Natural killer cell (primary cell): ENCODE measurements around the gene MZB1. TPM values are rescaled to one million over a fixed set of nuclear protein-coding genes. Genes with fewer than 3 reads are reported as not detected.

ENCODE experiments used
- ATAC-seq, 3 donors: fragments of 150-1000 bp in 2 of 3; fragments of 200-7000 bp in 1 of 3; cut with Tn5 transposase; 1 replicate in 1 of 3; 2 replicates in 2 of 3; pipeline ENCODE4 v1.10.0; 2021; ENCODE audit warnings: mild to moderate bottlenecking in 2 of 3, moderate library complexity in 2 of 3
- DNase-seq, 2 donors: peaks; one replicate each; pipeline versions ENCODE4 v3.0.0 to v3.0.0-alpha.2; 2013 to 2021; ENCODE audit warnings: mixed read lengths in 1 of 2
- H3K27ac ChIP-seq: one replicate; pipeline ENCODE4 v1.5.1; 2013; ENCODE audit warnings: mild to moderate bottlenecking, low read length
- H3K27me3 ChIP-seq: one replicate; pipeline ENCODE4 v1.6.1; 2013; ENCODE audit warnings: low read length; ENCODE audit not compliant: control insufficient read depth, insufficient read depth
- H3K36me3 ChIP-seq: one replicate; pipeline ENCODE4 v1.6.1; 2013; ENCODE audit warnings: low read length; ENCODE audit not compliant: control insufficient read depth, insufficient read depth
- H3K4me1 ChIP-seq: one replicate; pipeline ENCODE4 v1.6.1; 2013; ENCODE audit warnings: low read length; ENCODE audit not compliant: control insufficient read depth, insufficient read depth
- H3K4me3 ChIP-seq: one replicate; pipeline ENCODE4 v1.5.1; 2013; ENCODE audit warnings: low read length
- H3K9me3 ChIP-seq: one replicate; pipeline ENCODE4 v1.6.1; 2013; ENCODE audit warnings: low read length; ENCODE audit not compliant: control insufficient read depth, insufficient read depth
- H3K27ac Mint-ChIP-seq, 2 donors: one replicate each; pipeline ENCODE4 v1.8.0; 2022; ENCODE audit warnings: mild to moderate bottlenecking in 2 of 2, mixed read lengths in 2 of 2, moderate library complexity in 1 of 2
- H3K27me3 Mint-ChIP-seq, 2 donors: one replicate each; pipeline ENCODE4 v1.8.0; 2022; ENCODE audit warnings: low read depth in 2 of 2, mixed read lengths in 2 of 2
- H3K36me3 Mint-ChIP-seq: one replicate; pipeline ENCODE4 v1.8.0; 2022; ENCODE audit warnings: mixed read lengths
- H3K4me1 Mint-ChIP-seq, 2 donors: one replicate each; pipeline ENCODE4 v1.8.0; 2022; ENCODE audit warnings: mixed read lengths in 2 of 2
- H3K4me3 Mint-ChIP-seq: one replicate; pipeline ENCODE4 v1.8.0; 2022; ENCODE audit warnings: mild to moderate bottlenecking, moderate library complexity, mixed read lengths
- H3K9me3 Mint-ChIP-seq, 2 donors: one replicate each; pipeline ENCODE4 v1.8.0; 2022; ENCODE audit warnings: mixed read lengths in 2 of 2
- whole genome bisulfite sequencing: methylation state at CpG from one replicate; pipeline ENCODE4 v1.1.7; 2013; ENCODE audit warnings: missing lambda C conversion rate; ENCODE audit not compliant: insufficient coverage; 5-methylcytosine and 5-hydroxymethylcytosine counted together
- intact Hi-C: fragments of 100-400 bp; cut with micrococcal nuclease; formaldehyde crosslinking; loops from one replicate; pipeline ENCODE4 v1.14.2; 2022
- total RNA-seq, 4 donors: library from RNA; stranded (reverse); fragments of 120-200 nt in 1 of 4; gene quantifications; one replicate each; pipeline versions ENCODE4 v1.2.3 to v1.2.4, GENCODE V29; 2013 to 2022
- TF ChIP-seq, protein P1 (sequence below): fragments of 200-600 bp; IDR thresholded peaks from one replicate; pipeline ENCODE4 v1.8.0; 2022; ENCODE audit warnings: antibody characterized with exemption

MZB1 gene
- total RNA-seq, 3 donors from 2014 or later (not counting 1 experiment from before 2014, with no cell fraction given), result 2.0 to 60.0 (median 2.8) TPM

DNA sequence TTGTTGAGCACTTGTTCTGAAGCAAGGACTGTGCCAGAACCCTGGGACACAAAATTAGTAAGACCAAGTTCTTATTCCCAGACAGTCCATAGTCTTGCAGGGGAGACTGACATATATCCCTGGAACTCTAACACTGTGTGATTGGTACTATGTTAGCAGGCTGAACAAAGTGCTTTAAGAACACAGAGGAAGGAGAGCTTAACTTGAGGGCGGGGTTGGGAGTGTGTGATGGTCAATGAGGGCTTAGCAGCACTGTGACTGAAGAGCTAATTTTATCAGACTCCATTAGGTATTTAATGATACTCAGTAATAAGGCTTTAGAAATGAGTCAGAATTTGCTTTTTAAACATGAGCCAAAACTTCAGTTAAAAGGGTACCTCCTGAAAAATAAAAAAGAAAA lies 29.1 kb upstream of the MZB1 start:
- no peak for ATAC-seq
- WGBS, result 90% methylated on average over 1 of the region's 1 CpG
- H3K27ac Mint-ChIP-seq, result no peak overlapping the region

DNA sequence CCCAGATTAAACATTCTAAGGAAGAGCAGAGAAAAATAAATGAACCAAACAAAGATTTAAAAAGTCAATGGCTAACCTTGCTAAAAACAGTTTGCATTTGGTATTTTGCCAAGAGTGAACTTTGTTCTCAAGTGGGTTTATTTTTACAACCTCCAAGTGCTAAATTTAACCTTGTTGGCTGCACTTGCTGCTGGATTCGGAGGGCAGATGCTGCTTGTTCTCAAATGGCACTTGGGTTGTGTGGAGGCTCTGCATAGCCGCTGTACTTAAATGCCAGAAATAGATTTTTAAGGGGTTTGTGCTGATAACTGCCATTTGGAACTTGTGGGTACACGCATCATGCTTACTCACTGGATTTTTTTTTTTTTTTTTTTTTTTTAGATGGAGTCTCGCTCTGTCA lies 27.5 kb upstream of the MZB1 start:
- TF ChIP-seq, protein P1, sequence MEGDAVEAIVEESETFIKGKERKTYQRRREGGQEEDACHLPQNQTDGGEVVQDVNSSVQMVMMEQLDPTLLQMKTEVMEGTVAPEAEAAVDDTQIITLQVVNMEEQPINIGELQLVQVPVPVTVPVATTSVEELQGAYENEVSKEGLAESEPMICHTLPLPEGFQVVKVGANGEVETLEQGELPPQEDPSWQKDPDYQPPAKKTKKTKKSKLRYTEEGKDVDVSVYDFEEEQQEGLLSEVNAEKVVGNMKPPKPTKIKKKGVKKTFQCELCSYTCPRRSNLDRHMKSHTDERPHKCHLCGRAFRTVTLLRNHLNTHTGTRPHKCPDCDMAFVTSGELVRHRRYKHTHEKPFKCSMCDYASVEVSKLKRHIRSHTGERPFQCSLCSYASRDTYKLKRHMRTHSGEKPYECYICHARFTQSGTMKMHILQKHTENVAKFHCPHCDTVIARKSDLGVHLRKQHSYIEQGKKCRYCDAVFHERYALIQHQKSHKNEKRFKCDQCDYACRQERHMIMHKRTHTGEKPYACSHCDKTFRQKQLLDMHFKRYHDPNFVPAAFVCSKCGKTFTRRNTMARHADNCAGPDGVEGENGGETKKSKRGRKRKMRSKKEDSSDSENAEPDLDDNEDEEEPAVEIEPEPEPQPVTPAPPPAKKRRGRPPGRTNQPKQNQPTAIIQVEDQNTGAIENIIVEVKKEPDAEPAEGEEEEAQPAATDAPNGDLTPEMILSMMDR, result no peak
- DNase-seq (no peak), ATAC-seq (no peak)
- Mint-ChIP-seq H3K36me3 (no peaks in the 10 kb centered on the region), H3K9me3 (no peaks in the 10 kb centered on the region), H3K27ac (no peak overlapping the region), H3K27me3 (no peaks in the 10 kb centered on the region), H3K4me3 (no peak overlapping the region), H3K4me1 (peaks cover 2 to 3% of the 10 kb centered on the region in 2 donors)
- H3K27ac ChIP-seq, result no peak overlapping the region
- no peaks in the 10 kb centered on the region for H3K9me3 ChIP-seq
- no peaks in the 10 kb centered on the region for H3K36me3 ChIP-seq
- WGBS, result 43% methylated on average over 4 of the region's 4 CpGs
- no peaks in the 10 kb centered on the region for H3K4me1 ChIP-seq
- H3K27me3 ChIP-seq, result no peaks in the 10 kb centered on the region
- H3K4me3 ChIP-seq, result no peak overlapping the region
- intact Hi-C loops, result no loop called here

More for the DNA sequence above, 29.1 kb upstream of the MZB1 start:
- Mint-ChIP-seq H3K36me3 (no peaks in the 10 kb centered on the region), H3K27me3 (no peaks in the 10 kb centered on the region), H3K9me3 (no peaks in the 10 kb centered on the region), H3K4me1 (peaks cover 6 to 7% of the 10 kb centered on the region in 2 donors), H3K4me3 (no peak overlapping the region)
- H3K9me3 ChIP-seq, result no peaks in the 10 kb centered on the region
- H3K36me3 ChIP-seq, result no peaks in the 10 kb centered on the region
- no peak for DNase-seq
- H3K4me1 ChIP-seq, result no peaks in the 10 kb centered on the region
- H3K27ac ChIP-seq, result no peak overlapping the region
- intact Hi-C loops, result no loop called here
- no peaks in the 10 kb centered on the region for H3K27me3 ChIP-seq
- TF ChIP-seq, protein P1, result no peak
- H3K4me3 ChIP-seq, result no peak overlapping the region

DNA sequence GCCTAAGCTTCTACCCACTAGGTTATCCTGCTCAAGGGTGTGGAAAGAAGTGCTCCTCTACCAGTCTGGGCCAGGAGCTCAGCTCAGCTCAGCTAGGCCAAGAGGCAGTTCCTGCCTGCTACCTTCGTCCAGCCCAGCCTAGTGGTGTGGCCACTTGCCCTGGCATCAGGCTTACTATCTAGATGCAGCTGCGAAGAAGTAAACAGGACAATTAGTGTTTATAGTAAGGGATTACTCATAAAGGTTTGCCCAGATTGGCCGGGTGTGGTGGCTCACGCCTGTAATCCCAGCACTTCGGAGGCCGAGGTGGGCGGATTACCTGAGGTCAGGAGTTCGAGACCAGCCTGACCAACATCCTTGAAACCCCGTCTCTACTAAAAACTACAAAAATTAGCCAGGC lies 26.9 kb upstream of the MZB1 start:
- Mint-ChIP-seq H3K27me3 (no peaks in the 10 kb centered on the region), H3K9me3 (no peaks in the 10 kb centered on the region), H3K27ac (no peak overlapping the region), H3K4me3 (no peak overlapping the region), H3K4me1 (no peaks in the 10 kb centered on the region), H3K36me3 (no peaks in the 10 kb centered on the region)
- Histone ChIP-seq H3K27me3 (no peaks in the 10 kb centered on the region), H3K27ac (no peak overlapping the region), H3K9me3 (no peaks in the 10 kb centered on the region), H3K36me3 (no peaks in the 10 kb centered on the region), H3K4me1 (no peaks in the 10 kb centered on the region), H3K4me3 (no peak overlapping the region)
- no peak for DNase-seq
- intact Hi-C loops, result no loop called here
- TF ChIP-seq, protein P1, result no peak
- ATAC-seq, result no peak
- WGBS, result 89% methylated on average over 9 of the region's 9 CpGs

DNA sequence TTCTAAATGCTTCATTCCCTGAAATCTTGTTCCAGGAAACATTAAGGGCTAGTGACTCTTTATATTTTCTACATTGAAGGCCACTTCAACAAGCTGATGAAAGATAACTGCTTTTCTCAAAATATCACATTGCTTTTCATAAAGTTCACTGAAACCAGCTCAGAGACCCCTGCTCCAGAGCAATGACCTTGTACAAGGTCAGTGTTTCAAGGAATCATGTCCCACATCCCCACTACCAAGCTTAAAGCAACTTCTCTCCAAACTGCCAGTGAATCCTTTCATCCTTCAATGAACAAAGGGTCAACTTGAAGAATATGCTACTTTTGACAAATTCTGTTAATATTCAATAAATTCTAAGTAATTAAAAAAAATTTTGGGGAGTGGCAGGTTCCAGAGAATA lies 26.2 kb upstream of the MZB1 start:
- Histone ChIP-seq H3K27me3 (no peaks in the 10 kb centered on the region), H3K27ac (no peak overlapping the region), H3K4me3 (no peak overlapping the region), H3K4me1 (no peaks in the 10 kb centered on the region), H3K36me3 (no peaks in the 10 kb centered on the region), H3K9me3 (no peaks in the 10 kb centered on the region)
- H3K4me1 Mint-ChIP-seq, result no peaks in the 10 kb centered on the region
- no peak overlapping the region for H3K4me3 Mint-ChIP-seq
- intact Hi-C loops, result no loop called here
- ATAC-seq, result no peak
- no peaks in the 10 kb centered on the region for H3K9me3 Mint-ChIP-seq
- no peak for DNase-seq
- H3K27me3 Mint-ChIP-seq, result no peaks in the 10 kb centered on the region
- TF ChIP-seq, protein P1, result no peak
- H3K36me3 Mint-ChIP-seq, result no peaks in the 10 kb centered on the region
- no peak overlapping the region for H3K27ac Mint-ChIP-seq
